Measurements from ENCODE around the gene GPR34. TPM values are rescaled to one million over a fixed set of nuclear protein-coding genes. Genes with fewer than 3 reads are reported as not detected.

GPR34 gene
- total RNA-seq, 2 experiments from 2014 or later = not detected

- H3K4me3 ChIP-seq (ENCODE audit: low read length) = no peak overlapping the region
- H3K36me3 ChIP-seq (ENCODE audit: insufficient read depth, low read length) = peaks cover 2% of the 10 kb centered on the region
- ChIA-PET POLR2A (interaction anchor here (1.2 to 1.3 kb wide), 2 partner anchors 10 to 26 kb away, joined by 3 read pairs; no protein-coding TSS in a partner anchor), CTCF (no interaction called here)
- no peak overlapping the region for H3K27ac ChIP-seq (ENCODE audit: low read depth in 1 of 2, low read length in 2 of 2)
- intact Hi-C loops (cut with DNase I, micrococcal nuclease) = no loop called here
- no peak overlapping the region for H3K27ac Mint-ChIP-seq
- H3K4me1 ChIP-seq (ENCODE audit: insufficient read depth, low read length) = peaks cover 14% of the 10 kb centered on the region
- H3K27me3 ChIP-seq (ENCODE audit: control insufficient read depth in 1 of 2, insufficient read depth in 2 of 2, low read length in 2 of 2) = no peaks in the 10 kb centered on the region
- no peaks in the 10 kb centered on the region for H3K27me3 Mint-ChIP-seq
- no peak for TF ChIP-seq CTCF (IDR thresholded peaks at IDR 0.05)
- H3K4me1 Mint-ChIP-seq (ENCODE audit: low read depth) = peaks cover 34% of the 10 kb centered on the region
- H3K9me3 ChIP-seq (ENCODE audit: control insufficient read depth in 1 of 2, insufficient read depth in 1 of 2, low read length in 2 of 2) = no peaks in the 10 kb centered on the region
- peaks cover 21% of the 10 kb centered on the region for H3K36me3 Mint-ChIP-seq (ENCODE audit: low read depth)
- no peaks in the 10 kb centered on the region for H3K9me3 Mint-ChIP-seq
- no peak for DNase-seq
- no peak overlapping the region for H3K4me3 Mint-ChIP-seq
- no peak for ATAC-seq (ENCODE audit: poor library complexity)
Measured at GRCh38 chrX:41705042-41705441, 16.3 kb downstream of the GPR34 start.

GRCh38 chrX:41705680-41706374 lies 17.1 kb downstream of the GPR34 start:
- Mint-ChIP-seq H3K27ac (peak overlapping the region; percentile 73), H3K4me3 (peak overlapping the region; percentile 34), H3K9me3 (no peaks in the 10 kb centered on the region), H3K4me1 (ENCODE audit: low read depth) (peaks cover 40% of the 10 kb centered on the region), H3K36me3 (ENCODE audit: low read depth) (peaks cover 21% of the 10 kb centered on the region), H3K27me3 (no peaks in the 10 kb centered on the region)
- H3K4me3 ChIP-seq (ENCODE audit: low read length) = no peak overlapping the region
- TF ChIP-seq CTCF (IDR thresholded peaks at IDR 0.05) = no peak
- ChIA-PET POLR2A (interaction anchor here (1.2 to 1.3 kb wide), 2 partner anchors 9 to 26 kb away, joined by 3 read pairs; no protein-coding TSS in a partner anchor), CTCF (no interaction called here)
- intact Hi-C loops (cut with DNase I, micrococcal nuclease) = no loop called here
- DNase-seq (peak in 1 of 14 experiments; percentile 11), ATAC-seq (ENCODE audit: poor library complexity) (no peak)
- peaks cover 2% of the 10 kb centered on the region for H3K36me3 ChIP-seq (ENCODE audit: insufficient read depth, low read length)
- no peak overlapping the region for H3K27ac ChIP-seq (ENCODE audit: low read depth in 1 of 2, low read length in 2 of 2)
- H3K4me1 ChIP-seq (ENCODE audit: insufficient read depth, low read length) = peaks cover 14% of the 10 kb centered on the region
- H3K27me3 ChIP-seq (ENCODE audit: control insufficient read depth in 1 of 2, insufficient read depth in 2 of 2, low read length in 2 of 2) = no peaks in the 10 kb centered on the region
- H3K9me3 ChIP-seq (ENCODE audit: control insufficient read depth in 1 of 2, insufficient read depth in 1 of 2, low read length in 2 of 2) = no peaks in the 10 kb centered on the region

GRCh38 chrX:41707218-41707617 lies 18.4 kb downstream of the GPR34 start:
- no peaks in the 10 kb centered on the region for H3K9me3 Mint-ChIP-seq
- no peak overlapping the region for H3K27ac Mint-ChIP-seq
- H3K36me3 Mint-ChIP-seq (ENCODE audit: low read depth) = peaks cover 9% of the 10 kb centered on the region
- Histone ChIP-seq H3K27me3 (ENCODE audit: control insufficient read depth in 1 of 2, insufficient read depth in 2 of 2, low read length in 2 of 2) (no peaks in the 10 kb centered on the region), H3K4me3 (ENCODE audit: low read length) (no peak overlapping the region), H3K27ac (ENCODE audit: low read depth in 1 of 2, low read length in 2 of 2) (no peak overlapping the region), H3K9me3 (ENCODE audit: control insufficient read depth in 1 of 2, insufficient read depth in 1 of 2, low read length in 2 of 2) (no peaks in the 10 kb centered on the region), H3K36me3 (ENCODE audit: insufficient read depth, low read length) (peaks cover 2% of the 10 kb centered on the region), H3K4me1 (ENCODE audit: insufficient read depth, low read length) (peaks cover 14% of the 10 kb centered on the region)
- ChIA-PET POLR2A (no interaction called here), CTCF (no interaction called here)
- DNase-seq = no peak
- ATAC-seq (ENCODE audit: poor library complexity) = no peak
- no peak overlapping the region for H3K4me3 Mint-ChIP-seq
- no peak for TF ChIP-seq CTCF (IDR thresholded peaks at IDR 0.05)
- H3K4me1 Mint-ChIP-seq (ENCODE audit: low read depth) = peaks cover 40% of the 10 kb centered on the region
- intact Hi-C loops (cut with DNase I, micrococcal nuclease) = no loop called here
- no peaks in the 10 kb centered on the region for H3K27me3 Mint-ChIP-seq
